GM18499 (cell line): ENCODE results near the gene THOC5.

Experiments
- ATAC-seq: cut with Tn5 transposase; IDR thresholded peaks from one replicate; pipeline ENCODE4 v1.9.1; 2021; ENCODE audit warnings: moderate number of reproducible peaks; ENCODE audit not compliant: insufficient read depth, unreplicated experiment

Gene THOC5

DNA sequence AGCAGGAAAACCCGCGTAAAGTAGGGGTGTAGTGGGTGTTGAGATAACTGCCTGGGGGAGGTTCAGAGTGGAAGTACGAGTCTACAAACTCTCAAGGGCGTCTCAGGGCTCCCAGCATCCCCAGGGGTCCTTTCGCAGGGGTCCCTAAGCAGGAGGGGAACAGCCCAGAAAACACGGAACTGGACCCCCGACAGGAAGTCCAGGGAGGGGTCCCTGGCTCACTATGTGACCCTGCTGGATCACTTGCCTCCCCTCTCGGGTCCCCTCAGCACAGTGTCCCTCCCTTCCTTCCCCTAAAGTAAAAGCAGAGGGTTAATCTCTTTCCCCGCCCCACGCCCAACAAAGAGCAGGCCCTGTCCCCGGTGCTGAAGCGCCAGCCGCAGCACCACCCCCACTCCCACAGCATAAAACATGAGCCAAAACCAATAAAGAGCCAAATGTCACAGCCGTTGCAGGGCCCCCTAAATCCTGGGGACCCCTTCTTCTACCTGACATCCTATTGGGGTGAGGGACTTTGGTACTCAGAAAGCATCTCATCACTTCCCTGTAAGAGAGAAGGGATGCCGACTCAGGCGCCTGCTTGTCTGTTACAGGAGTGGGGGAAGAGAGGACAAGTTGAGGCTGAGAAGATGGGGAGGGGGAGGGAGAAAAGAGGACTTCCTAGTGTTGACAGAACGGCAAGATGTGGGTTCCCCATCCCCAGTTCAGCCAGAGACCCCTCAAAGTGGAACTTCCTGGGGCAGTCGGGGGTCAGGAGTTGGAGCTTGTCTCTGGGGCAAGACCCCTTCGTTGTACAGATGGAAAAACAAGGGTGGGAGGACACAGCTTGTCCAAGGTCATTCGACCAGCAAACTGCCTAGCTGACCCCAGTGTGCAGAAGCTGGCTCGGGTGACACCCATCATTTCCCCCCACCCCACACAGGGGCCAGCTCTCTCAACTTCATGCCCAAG is 75.0 kb downstream of the THOC5 start:
- no peak for ATAC-seq

DNA sequence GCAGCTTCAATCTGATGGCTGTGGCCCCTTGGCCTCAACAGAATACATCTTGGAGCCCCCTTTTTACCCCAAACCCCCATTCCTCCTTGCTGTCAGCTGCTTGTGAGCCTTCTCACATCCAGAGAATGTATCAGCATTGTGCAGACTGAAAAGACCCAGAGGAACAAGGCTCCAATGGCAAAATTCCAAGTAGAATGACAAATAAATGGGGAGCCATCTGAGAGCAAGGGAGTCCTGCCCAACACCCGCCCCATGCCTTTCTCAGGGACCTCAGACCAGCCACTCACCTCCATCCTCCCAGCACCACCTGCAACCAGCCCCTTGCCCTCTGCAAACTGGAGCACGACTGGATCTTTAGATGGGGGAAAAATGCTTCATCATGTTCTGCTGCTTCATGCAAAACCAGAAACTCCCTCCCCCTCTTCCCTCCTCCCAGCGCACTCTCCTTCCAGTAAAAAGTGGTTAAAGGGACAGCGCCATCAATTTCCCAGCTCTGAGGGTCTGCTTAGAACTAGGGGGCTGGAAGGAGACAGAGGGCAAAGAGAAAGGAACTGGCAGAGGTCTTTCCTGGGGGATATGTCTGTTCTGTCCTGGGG is 75.7 kb downstream of the THOC5 start:
- ATAC-seq = no peak

DNA sequence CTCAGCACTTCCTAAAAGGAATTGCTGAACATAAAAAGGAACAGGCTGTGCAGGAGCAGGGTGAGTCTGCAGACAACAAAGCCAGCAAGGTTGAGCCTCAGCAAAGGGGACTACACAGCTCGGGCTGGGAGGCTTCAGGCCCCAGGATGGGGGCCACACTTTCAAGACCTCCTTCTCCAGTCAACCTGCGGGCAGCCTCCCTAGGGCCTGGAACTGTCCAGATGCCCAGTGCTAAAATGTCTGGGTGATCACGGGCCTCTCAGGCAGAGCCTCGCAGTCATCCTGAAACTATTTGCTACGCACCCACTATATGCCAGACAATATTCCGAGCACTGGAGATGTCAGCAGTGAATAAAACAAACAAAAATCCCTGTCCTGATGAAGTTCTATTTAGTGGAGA is 77.4 kb downstream of the THOC5 start:
- no peak for ATAC-seq

DNA sequence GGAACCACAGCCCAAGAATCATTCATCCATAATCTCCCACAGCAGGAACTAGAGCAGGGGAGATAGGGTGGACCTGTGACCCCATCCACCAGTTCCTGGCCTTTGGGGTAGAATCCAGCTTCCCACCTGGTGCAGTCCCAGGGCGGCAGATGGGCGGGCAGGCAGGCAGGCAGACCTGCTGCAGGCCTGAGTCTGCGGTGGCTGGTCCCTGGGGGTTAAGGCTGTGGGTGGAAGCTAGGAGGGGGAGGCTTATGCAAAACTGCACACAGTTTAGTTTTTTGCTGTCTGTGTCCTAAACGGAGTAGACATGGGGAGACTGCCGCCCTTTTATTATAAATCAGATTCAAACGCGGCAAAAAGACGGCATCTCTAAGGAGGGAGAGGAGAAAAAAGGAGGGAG is 78.0 kb downstream of the THOC5 start:
- ATAC-seq = no peak

DNA sequence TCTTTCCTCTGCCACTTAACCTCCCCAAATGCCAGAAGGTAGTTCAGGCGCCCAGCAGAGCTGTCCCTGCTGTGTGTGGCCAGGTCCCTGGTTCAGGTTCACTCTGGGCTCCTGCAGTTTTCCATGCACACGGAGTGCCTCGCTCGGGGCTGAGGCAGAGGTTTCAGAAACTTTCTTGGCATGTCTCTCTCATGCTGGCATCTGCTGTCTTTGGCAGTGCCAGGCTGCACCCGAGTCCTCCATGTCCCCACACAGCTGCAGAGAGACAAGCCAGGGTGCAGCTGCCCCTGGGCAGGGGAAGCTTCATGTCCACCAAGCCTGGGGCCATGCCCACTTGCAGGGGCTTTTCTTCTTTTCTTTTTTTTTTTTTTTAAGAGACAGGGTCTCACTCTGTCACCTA is 80.6 kb downstream of the THOC5 start:
- ATAC-seq = no peak

DNA sequence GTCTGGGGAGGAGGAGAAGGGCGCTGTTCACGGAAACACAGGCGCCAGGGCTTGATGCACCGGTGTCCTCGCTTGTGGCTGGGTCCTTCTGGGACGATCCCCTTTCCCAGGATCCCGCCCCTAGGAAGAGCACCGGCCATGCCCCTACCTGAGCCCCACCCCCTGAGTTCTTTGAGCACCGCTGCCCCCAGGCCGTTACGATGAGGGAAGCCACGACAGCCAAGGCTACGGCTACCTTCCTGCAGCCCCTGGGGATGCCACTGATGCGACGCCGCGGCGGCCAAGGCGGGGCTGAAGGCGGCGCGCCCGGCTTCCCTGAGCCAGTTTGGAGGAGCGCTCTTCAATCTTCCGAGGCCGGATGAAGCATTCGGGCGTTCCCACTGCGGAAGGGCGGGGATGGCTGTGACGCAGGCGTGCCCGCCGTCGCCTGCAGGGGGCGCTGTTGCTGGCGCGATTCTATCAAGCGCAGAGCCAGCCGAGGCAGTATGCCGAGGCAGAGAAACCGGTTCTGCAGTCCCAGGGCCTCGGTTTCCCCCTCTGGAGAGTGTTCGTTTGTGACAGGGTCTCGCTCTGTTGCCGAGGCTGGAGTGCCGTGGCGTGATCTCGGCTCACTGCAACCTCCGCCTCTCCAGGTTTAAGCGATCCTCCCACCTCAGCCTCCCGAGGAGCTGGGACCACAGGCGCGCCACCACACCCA is 83.2 kb downstream of the THOC5 start:
- no peak for ATAC-seq

DNA sequence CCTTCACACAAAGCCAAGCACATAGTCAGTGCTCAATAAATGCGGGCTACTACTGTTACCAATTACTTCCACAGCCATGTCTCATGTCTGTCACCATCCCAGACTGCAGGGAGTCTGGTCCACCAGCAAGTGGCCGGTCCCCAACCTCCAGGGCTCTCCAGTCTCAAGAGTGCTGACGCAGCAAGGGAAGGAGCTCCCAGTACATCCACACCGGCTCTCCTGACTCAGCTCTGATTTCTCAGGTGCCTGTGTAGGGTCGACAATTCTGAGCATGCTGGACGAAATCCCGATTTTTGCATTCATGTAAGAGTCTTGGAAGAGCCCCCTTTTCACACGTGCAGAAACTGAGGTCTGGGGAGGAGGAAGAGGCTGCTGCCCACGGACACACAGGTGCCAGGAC is 83.8 kb downstream of the THOC5 start:
- ATAC-seq = no peak

DNA sequence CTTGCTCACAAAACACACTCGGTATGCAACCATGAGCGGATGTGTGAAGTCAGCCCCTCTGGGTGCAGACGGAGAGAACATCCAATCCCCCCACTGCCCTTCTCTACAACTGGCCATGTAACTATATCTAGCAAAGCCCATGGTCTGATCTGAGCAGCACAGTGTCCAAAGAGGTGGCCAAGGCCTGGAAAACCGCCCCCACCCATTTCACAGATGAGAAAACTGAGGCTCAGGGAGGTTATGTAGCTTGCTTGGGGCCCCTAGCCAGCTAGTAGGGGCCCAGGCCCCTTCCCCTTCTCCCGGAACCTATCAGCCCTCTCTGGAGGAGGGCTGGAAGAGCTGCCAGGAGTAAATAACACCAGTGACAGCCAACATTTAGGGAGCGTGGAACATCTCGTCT is 89.0 kb downstream of the THOC5 start:
- ATAC-seq = no peak

DNA sequence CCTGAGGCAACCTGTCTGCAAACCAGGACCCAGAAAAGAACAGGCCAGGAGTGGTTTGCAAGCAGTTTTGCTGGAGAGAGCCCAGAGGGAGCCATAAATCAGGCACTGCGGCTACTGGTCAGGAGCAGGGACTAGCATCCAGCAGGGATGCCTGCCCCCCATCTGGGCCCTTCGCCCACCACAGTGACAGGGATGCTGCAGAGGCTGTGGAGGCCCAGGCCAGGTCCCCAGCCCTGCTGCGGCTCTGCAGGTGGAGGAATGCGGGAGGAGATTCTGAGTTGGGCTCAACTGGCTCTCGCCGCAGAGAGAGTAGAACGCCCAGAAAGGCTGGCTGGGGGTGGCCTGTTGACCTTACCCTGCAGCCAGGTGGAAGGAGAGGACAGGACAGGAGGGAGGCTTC is 89.9 kb downstream of the THOC5 start:
- ATAC-seq = no peak

DNA sequence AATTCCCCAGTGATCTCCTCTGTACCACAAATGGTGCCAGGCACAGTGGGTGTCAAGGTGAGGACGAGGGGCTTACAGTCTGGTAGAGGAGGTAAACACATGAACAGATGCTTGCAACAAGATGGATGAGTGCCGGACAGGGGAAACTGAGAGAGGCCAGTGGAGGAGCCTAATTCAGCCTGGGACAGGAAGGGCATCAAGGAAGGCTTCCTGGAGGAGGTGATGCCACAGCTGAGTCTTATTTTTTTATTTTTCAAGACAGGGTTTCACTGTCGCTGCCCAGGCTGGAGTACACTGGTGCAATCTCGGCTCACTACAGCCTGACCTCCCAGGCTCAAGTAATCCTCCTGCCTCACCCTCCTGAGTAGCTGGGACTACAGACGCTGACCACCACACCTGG is 92.3 kb downstream of the THOC5 start:
- ATAC-seq = no peak

DNA sequence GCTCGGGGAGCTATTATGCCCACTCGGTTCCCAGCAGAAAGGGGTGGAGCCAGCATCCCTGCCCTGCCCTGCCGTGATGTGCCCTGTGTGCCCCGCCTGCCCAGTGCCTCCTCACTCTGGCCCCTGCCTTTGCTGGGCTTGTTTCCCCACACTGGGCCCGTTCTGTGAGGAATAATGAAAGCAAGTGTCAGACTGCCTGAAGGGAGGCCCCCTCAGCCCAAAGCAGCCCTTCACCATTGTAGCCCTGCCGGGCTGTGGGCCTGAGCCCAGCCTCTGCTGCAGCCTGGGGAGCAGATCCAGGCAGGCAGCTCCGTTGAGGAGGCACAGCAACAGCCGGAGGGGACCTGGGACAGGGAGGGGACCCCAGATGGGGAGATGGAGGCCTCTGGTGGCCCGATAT is 93.8 kb downstream of the THOC5 start:
- ATAC-seq = no peak

DNA sequence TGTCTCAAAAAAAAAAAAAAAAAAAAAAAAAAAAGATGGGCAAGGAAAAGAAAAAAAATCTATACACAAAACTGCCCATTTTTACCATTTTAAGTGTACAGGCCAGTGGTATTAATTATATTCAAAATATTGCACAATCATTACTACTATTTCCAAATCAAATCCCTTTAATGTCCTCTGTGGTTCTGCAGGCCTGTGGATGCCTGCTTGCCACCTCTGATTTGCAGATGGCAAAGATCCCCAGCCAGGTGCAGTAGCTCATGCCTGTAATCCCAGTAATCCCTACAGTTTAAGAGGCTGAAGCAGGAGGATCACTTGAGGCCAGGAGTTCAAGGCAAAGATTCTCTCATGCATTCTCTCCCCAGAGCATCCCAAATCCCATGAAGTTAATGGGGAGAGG is 95.0 kb downstream of the THOC5 start:
- no peak for ATAC-seq

DNA sequence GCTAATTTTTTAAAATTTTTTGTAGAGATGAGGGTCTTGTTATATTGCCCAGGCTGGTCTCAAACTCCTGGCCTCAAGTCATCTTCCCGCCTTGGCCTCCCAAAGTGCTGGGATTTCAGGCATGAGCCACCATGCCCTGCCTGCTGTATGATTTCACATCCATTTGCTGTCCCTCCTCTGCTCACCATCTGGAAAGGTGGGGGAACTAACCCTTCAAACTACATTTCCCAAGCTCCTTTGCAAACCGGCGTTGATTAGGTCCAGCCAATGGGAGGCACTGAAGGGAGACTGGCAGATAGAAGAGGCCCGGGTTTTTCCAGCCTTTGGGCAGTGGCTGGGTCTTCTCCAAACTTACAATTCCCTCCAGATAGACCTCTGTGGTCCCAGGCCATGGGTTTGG is 95.8 kb downstream of the THOC5 start:
- ATAC-seq = no peak

DNA sequence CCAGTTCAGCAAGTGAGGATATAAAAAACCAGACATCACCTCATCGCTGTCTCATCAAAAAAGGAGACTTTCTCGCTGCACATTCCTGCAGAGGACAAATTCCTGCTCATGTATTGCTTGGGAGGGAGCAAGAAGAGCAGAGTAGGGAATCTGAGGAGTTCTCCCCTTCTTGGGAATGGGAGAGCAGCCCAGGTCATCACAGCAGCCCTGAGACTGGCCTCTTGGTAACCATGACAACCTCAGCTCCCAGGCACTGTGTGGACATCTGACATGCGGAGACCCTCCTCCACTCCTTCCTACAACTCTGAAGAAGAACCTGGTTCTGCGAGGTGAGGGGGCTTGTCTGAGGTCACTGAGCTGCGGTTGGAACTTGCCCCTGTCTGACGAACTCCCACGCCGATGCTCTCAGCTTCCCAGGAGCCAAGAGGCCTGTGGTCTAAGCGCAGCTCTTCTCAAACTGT is 97.3 kb downstream of the THOC5 start:
- ATAC-seq = no peak
